Measurements from ENCODE around the gene INAFM2. TPM values are rescaled to one million over a fixed set of nuclear protein-coding genes. Genes with fewer than 3 reads are reported as not detected.

The INAFM2 gene
- total and polyA plus RNA-seq, 2 of the 4 experiments (the other 2 are of a cell fraction) = 10.4 to 14.0 TPM

- TF ChIP-seq RCOR1 (IDR thresholded peaks at IDR 0.05; ENCODE audit: insufficient replicate concordance, low read length) = no peak
These were observed 21.2 kb downstream of the INAFM2 start (continued) for GRCh38 chr15:40344631-40345120.

- Histone ChIP-seq H3K79me1 (ENCODE audit: low read depth in 1 of 2, low read length in 2 of 2) (peaks cover 5 to 9% of the 10 kb centered on the region in 2 experiments; a peak in 2 of 4 replicates), H3K36me3 (ENCODE audit: control insufficient read depth, insufficient read depth, low read length) (no peaks in the 10 kb centered on the region), H4K5ac (ENCODE audit: low read depth, low read length) (no peak overlapping the region), H3K23ac (ENCODE audit: low read depth, low read length) (no peak overlapping the region), H2BK5ac (ENCODE audit: low read depth, low read length, poor library complexity, severe bottlenecking) (no peak overlapping the region), H2BK15ac (ENCODE audit: low read depth, low read length) (no peak overlapping the region), H2BK120ac (ENCODE audit: low read depth, low read length) (peak overlapping the region; percentile 94; the same call in 1 of the 2 replicates), H3K4me3 (ENCODE audit: insufficient read depth, low read depth, low read length) (no peak overlapping the region), H2AK5ac (ENCODE audit: low read depth, low read length) (peak overlapping the region; percentile 59), H3K9ac (ENCODE audit: low read depth, low read length) (no peak overlapping the region), H3K9me3 (ENCODE audit: control insufficient read depth, insufficient read depth, low read length) (no peaks in the 10 kb centered on the region), H2AK9ac (replicated peaks; ENCODE audit: low read depth, low read length, poor library complexity) (peak overlapping the region; percentile 28), H3K4me2 (ENCODE audit: low read depth, low read length) (no peak overlapping the region), H3K18ac (ENCODE audit: low read depth, low read length) (no peak overlapping the region), H2AFZ (replicated peaks; ENCODE audit: low read length, poor library complexity) (peak overlapping the region; percentile 82), H2BK20ac (ENCODE audit: low read depth, low read length) (peak overlapping the region; percentile 15; the same call in 1 of the 2 replicates), H3K4ac (ENCODE audit: low read depth, low read length) (peak overlapping the region; percentile 98; the same call in 1 of the 2 replicates), H4K20me1 (ENCODE audit: insufficient read depth, low read length) (no peaks in the 10 kb centered on the region), H4K91ac (ENCODE audit: insufficient read depth, low read depth, low read length) (no peak overlapping the region), H3K4me1 (ENCODE audit: control insufficient read depth, insufficient read depth, low read length) (peaks cover 23% of the 10 kb centered on the region), H3K27me3 (ENCODE audit: control insufficient read depth, insufficient read depth, low read length) (no peaks in the 10 kb centered on the region), H3K14ac (replicated peaks; ENCODE audit: low read depth, low read length) (no peak overlapping the region), H3K27ac (ENCODE audit: insufficient read depth, low read length) (no peak overlapping the region), H3K9me1 (ENCODE audit: insufficient read depth, low read length) (peaks cover 15% of the 10 kb centered on the region), H3K56ac (ENCODE audit: extremely low read depth, insufficient read depth, low read length) (no peak overlapping the region), H4K8ac (ENCODE audit: low read depth in 2 of 2, low read length in 2 of 2) (peak overlapping the region in 1 of 2 experiments; percentile 86; a peak in 1 of 4 replicates)
- dilution Hi-C loops (cut with HindIII; ENCODE audit: low sequenced_read_pairs, unreplicated experiment) = no loop called here
- WGBS, 2 experiments (ENCODE audit: extremely low coverage in 2 of 2, insufficient read length in 1 of 2) = 82% methylated on average over 4 of the region's 10 CpGs; no CpG with 5 or more reads in 1 of the 2 experiments
- intact Hi-C loops (cut with micrococcal nuclease) = no loop called here
- no peak for DNase-seq
- TF ChIP-seq NFE2L2 (IDR thresholded peaks at IDR 0.05; ENCODE audit: low read depth, low read length) = no peak
- BruUV-seq (replicated peaks) = no TSS peak
- ChIA-PET CTCF (interaction anchor here (0.7 to 2.8 kb wide), 6 partner anchors 10 to 119 kb away, joined by 3 to 15 read pairs (median 4); no protein-coding TSS in a partner anchor), POLR2A (ENCODE audit: unreplicated experiment) (no interaction called here)
- in situ Hi-C loops (cut with MboI; ENCODE audit: low sequenced_read_pairs) = no loop called here
- no peak for ATAC-seq (ENCODE audit: low read depth)
These were observed 21.9 kb downstream of the INAFM2 start for GRCh38 chr15:40345225-40345866.
